GM23338 (cell line): Measurements from ENCODE around the gene UNC80. TPM values are rescaled to one million over a fixed set of nuclear protein-coding genes. Genes with fewer than 3 reads are reported as not detected.

Source experiments
- ATAC-seq: fragments of 200-7000 bp; cut with Tn5 transposase; 3 replicates; pipeline ENCODE4 v1.9.1; 2020
- DNase-seq: peaks from one replicate; pipeline ENCODE4 v3.0.0-alpha.2; 2015; ENCODE audit warnings: low spot score
- H2AFZ ChIP-seq: fragments of 200-600 bp; sonication (generic); 2 replicates; pipeline ENCODE4 v1.8.0; 2016; ENCODE audit warnings: antibody characterized with exemption, mild to moderate bottlenecking, moderate library complexity
- H3F3A ChIP-seq: fragments of 200-600 bp; sonication (generic); replicated peaks from 2 replicates; pipeline ENCODE4 v1.8.0; 2017; ENCODE audit warnings: antibody characterized with exemption, mixed run types, low read depth
- H3K27ac ChIP-seq: fragments of 200-600 bp; sonication (generic); 2 replicates; pipeline ENCODE4 v1.6.1; 2016; ENCODE audit warnings: low read depth
- H3K27me3 ChIP-seq: fragments of 200-600 bp; sonication (generic); 2 replicates; pipeline ENCODE4 v1.8.0; 2016; ENCODE audit warnings: mild to moderate bottlenecking, mixed run types, moderate library complexity; ENCODE audit not compliant: insufficient read depth
- H3K36me3 ChIP-seq: fragments of 200-600 bp; sonication (generic); 2 replicates; pipeline ENCODE4 v1.8.0; 2016; ENCODE audit warnings: mild to moderate bottlenecking; ENCODE audit not compliant: insufficient read depth
- H3K4me1 ChIP-seq: fragments of 200-600 bp; sonication (generic); 2 replicates; pipeline ENCODE4 v1.8.0; 2016; ENCODE audit warnings: mild to moderate bottlenecking, moderate library complexity; ENCODE audit not compliant: insufficient read depth
- H3K4me2 ChIP-seq: fragments of 200-600 bp; sonication (generic); 2 replicates; pipeline ENCODE4 v1.7.1; 2017; ENCODE audit warnings: mixed run types
- H3K4me3 ChIP-seq: fragments of 200-600 bp; sonication (generic); 2 replicates; pipeline ENCODE4 v1.6.1; 2016; ENCODE audit warnings: mixed run types
- H3K79me2 ChIP-seq: fragments of 200-600 bp; sonication (generic); replicated peaks from 2 replicates; pipeline ENCODE4 v1.8.0; 2017; ENCODE audit warnings: mild to moderate bottlenecking; ENCODE audit not compliant: insufficient read depth
- H3K9me2 ChIP-seq: fragments of 200-600 bp; sonication (generic); 2 replicates; pipeline ENCODE4 v1.8.0; 2017; ENCODE audit not compliant: insufficient read depth
- H4K20me1 ChIP-seq: fragments of 200-600 bp; sonication (generic); replicated peaks from 2 replicates; pipeline ENCODE4 v1.8.0; 2017; ENCODE audit warnings: mild to moderate bottlenecking; ENCODE audit not compliant: insufficient read depth
- H3K27ac Mint-ChIP-seq: 2 replicates; pipeline ENCODE4 v1.8.0; 2020; ENCODE audit warnings: inconsistent platforms, mild to moderate bottlenecking, moderate library complexity, mixed read lengths
- H3K27me3 Mint-ChIP-seq: 3 replicates; pipeline ENCODE4 v1.8.0; 2022; ENCODE audit warnings: low read depth, mild to moderate bottlenecking, moderate library complexity, mixed read lengths, inconsistent platforms; ENCODE audit not compliant: insufficient read depth, poor library complexity
- H3K36me3 Mint-ChIP-seq: 3 replicates; pipeline ENCODE4 v1.8.0; 2021; ENCODE audit warnings: low read depth, mild to moderate bottlenecking, inconsistent platforms, moderate library complexity, mixed read lengths
- H3K4me1 Mint-ChIP-seq: 3 replicates; pipeline ENCODE4 v1.8.0; 2020; ENCODE audit warnings: mild to moderate bottlenecking, inconsistent platforms, mixed read lengths
- H3K4me3 Mint-ChIP-seq: 3 replicates; pipeline ENCODE4 v1.8.0; 2021; ENCODE audit warnings: moderate library complexity, mild to moderate bottlenecking, inconsistent platforms, mixed read lengths
- H3K9me3 Mint-ChIP-seq: 3 replicates; pipeline ENCODE4 v1.8.0; 2020; ENCODE audit warnings: moderate library complexity, mild to moderate bottlenecking, inconsistent platforms, mixed read lengths
- CTCF ChIP-seq, 2 experiments: fragments of 200-600 bp in 1 of 2; sonication (generic) in 1 of 2; conservative IDR thresholded peaks; 2 replicates each; pipeline versions ENCODE4 v1.5.1 to v1.6.1; 2016 to 2017; ENCODE audit warnings: antibody characterized with exemption in 2 of 2, low read depth in 2 of 2, mild to moderate bottlenecking in 2 of 2, moderate library complexity in 1 of 2
- ETS1 ChIP-seq: IDR thresholded peaks from 2 replicates; pipeline ENCODE4 v1.6.1; 2016; ENCODE audit warnings: antibody characterized with exemption
- EZH2 ChIP-seq: fragments of 200-600 bp; sonication (generic); IDR thresholded peaks from one replicate; pipeline ENCODE4 v1.8.0; 2017; ENCODE audit warnings: antibody characterized with exemption, mild to moderate bottlenecking, low read depth; ENCODE audit not compliant: unreplicated experiment
- JUNB ChIP-seq: IDR thresholded peaks from one replicate; pipeline ENCODE4 v1.6.1; 2016; ENCODE audit warnings: antibody characterized with exemption; ENCODE audit not compliant: unreplicated experiment
- NANOG ChIP-seq: IDR thresholded peaks from 2 replicates; pipeline ENCODE4 v1.6.1; 2016; ENCODE audit warnings: antibody characterized with exemption, borderline replicate concordance
- REST ChIP-seq: IDR thresholded peaks from one replicate; pipeline ENCODE4 v1.6.1; 2018; ENCODE audit warnings: antibody characterized with exemption; ENCODE audit not compliant: unreplicated experiment
- STAT1 ChIP-seq: IDR thresholded peaks from one replicate; pipeline ENCODE4 v1.6.1; 2016; ENCODE audit warnings: antibody characterized with exemption; ENCODE audit not compliant: unreplicated experiment
- ZNF114 ChIP-seq: fragments of 250-450 bp; sonication (Bioruptor Pico); IDR thresholded peaks from 2 replicates; pipeline ENCODE4 v1.5.0; 2020; ENCODE audit warnings: mild to moderate bottlenecking, moderate library complexity
- ZNF331 ChIP-seq: fragments of 250-450 bp; sonication (Bioruptor Pico); IDR thresholded peaks from 2 replicates; pipeline ENCODE4 v1.5.0; 2020; ENCODE audit warnings: low read depth, mild to moderate bottlenecking, moderate library complexity
- ZNF462 ChIP-seq: fragments of 250-450 bp; sonication (Bioruptor Pico); IDR thresholded peaks from 2 replicates; pipeline ENCODE4 v1.5.0; 2020; ENCODE audit warnings: mild to moderate bottlenecking, moderate library complexity
- polyA plus RNA-seq: library from polyadenylated mRNA; unstranded; fragments of >200 nt; fragmentation: Nextera tagmentation; extraction: Ambion mirVana; gene quantifications from 2 replicates; pipeline ENCODE4 v1.2.1, GENCODE V29; 2016
- total RNA-seq: library from RNA; depleted of rRNA; stranded (reverse); fragments of >200 nt; shearing (Covaris generic); gene quantifications from 2 replicates; pipeline ENCODE4 v1.2.3, GENCODE V29; 2014

UNC80 gene
- total and polyA plus RNA-seq, 2 experiments from 2014 or later, result 0.11 to 1.5 TPM

- no peak overlapping the region for H3K4me3 Mint-ChIP-seq
- no peak for ATAC-seq
- no peaks in the 10 kb centered on the region for H3K9me2 ChIP-seq
- H4K20me1 ChIP-seq, result no peaks in the 10 kb centered on the region
- no peak overlapping the region for H3K27ac ChIP-seq
- H3K4me1 Mint-ChIP-seq, result no peaks in the 10 kb centered on the region
- DNase-seq, result no peak
- no peak overlapping the region for H3K27ac Mint-ChIP-seq
- no peaks in the 10 kb centered on the region for H3K27me3 ChIP-seq
- H3K36me3 Mint-ChIP-seq, result no peaks in the 10 kb centered on the region
- no peaks in the 10 kb centered on the region for H3K27me3 Mint-ChIP-seq
- no peaks in the 10 kb centered on the region for H3K4me1 ChIP-seq
- no peak overlapping the region for H3K4me2 ChIP-seq
- H3F3A ChIP-seq, result no peaks in the 10 kb centered on the region
- H3K79me2 ChIP-seq, result no peaks in the 10 kb centered on the region
- no peaks in the 10 kb centered on the region for H3K36me3 ChIP-seq
- TF ChIP-seq REST, result no peak
- TF ChIP-seq STAT1, result no peak
- no peaks in the 10 kb centered on the region for H3K9me3 Mint-ChIP-seq
- H2AFZ ChIP-seq, result no peak overlapping the region
- H3K4me3 ChIP-seq, result no peak overlapping the region
Measured at GRCh38 chr2:209986415-209986814, 214.8 kb downstream of the UNC80 start.

- no peaks in the 10 kb centered on the region for H3K4me1 Mint-ChIP-seq
- H3F3A ChIP-seq, result no peaks in the 10 kb centered on the region
- DNase-seq (no peak), ATAC-seq (no peak)
- no peaks in the 10 kb centered on the region for H3K27me3 Mint-ChIP-seq
- H3K27me3 ChIP-seq, result no peaks in the 10 kb centered on the region
- no peaks in the 10 kb centered on the region for H4K20me1 ChIP-seq
- H3K9me2 ChIP-seq, result no peaks in the 10 kb centered on the region
- no peaks in the 10 kb centered on the region for H3K36me3 ChIP-seq
- no peak overlapping the region for H3K27ac ChIP-seq
- no peak overlapping the region for H3K27ac Mint-ChIP-seq
- no peaks in the 10 kb centered on the region for H3K36me3 Mint-ChIP-seq
- H3K9me3 Mint-ChIP-seq, result no peaks in the 10 kb centered on the region
- H3K79me2 ChIP-seq, result no peaks in the 10 kb centered on the region
- no peak overlapping the region for H2AFZ ChIP-seq
- no peak overlapping the region for H3K4me3 Mint-ChIP-seq
- no peaks in the 10 kb centered on the region for H3K4me1 ChIP-seq
- no peak overlapping the region for H3K4me3 ChIP-seq
- no peak overlapping the region for H3K4me2 ChIP-seq
- TF ChIP-seq STAT1 (no peak), ZNF462 (no peak), CTCF (conservative IDR thresholded peaks at IDR 0.05; ENCODE audit: low read depth in 2 of 2) (no peak), ZNF331 (CRISPR knock-in tag) (no peak), NANOG (no peak), EZH2 (no peak), ETS1 (no peak), JUNB (no peak), ZNF114 (CRISPR knock-in tag) (no peak)
Measured at GRCh38 chr2:209988010-209988409, 216.4 kb downstream of the UNC80 start.
